SIG-M5 treated with dmso at 0.1 percent for 504 hours (cell line): ENCODE data around the gene FCHO2.

Experiments
- DNase-seq: peaks from one replicate; lab custom pipeline; 2025; ENCODE audit not compliant: unreplicated experiment; lab: John Stamatoyannopoulos, UW

Gene FCHO2

GRCh38 chr5:73106335-73106734 is 150.5 kb downstream of the FCHO2 start:
- no peak for DNase-seq

DNA sequence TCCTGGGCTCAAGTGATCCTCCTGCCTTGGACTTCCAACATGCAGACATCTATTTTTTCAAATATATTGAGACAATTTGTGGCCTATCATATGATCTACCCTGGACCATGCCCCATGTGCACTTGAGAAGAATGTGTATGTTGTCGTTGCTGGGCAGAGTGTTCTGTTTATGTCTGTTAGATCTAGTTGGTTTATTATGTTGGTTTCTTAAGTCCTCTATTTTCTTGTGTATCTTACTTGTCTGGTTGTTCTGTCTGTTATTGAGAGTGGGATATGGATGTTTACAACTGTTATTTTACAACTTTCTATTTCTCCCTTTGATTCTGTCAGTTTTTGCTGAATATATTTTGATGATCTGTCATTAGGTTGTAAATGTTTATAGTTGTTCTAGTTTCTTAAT is 154.3 kb downstream of the FCHO2 start:
- no peak for DNase-seq

- no peak for DNase-seq
These were observed 155.7 kb downstream of the FCHO2 start for GRCh38 chr5:73111536-73111935.

DNA sequence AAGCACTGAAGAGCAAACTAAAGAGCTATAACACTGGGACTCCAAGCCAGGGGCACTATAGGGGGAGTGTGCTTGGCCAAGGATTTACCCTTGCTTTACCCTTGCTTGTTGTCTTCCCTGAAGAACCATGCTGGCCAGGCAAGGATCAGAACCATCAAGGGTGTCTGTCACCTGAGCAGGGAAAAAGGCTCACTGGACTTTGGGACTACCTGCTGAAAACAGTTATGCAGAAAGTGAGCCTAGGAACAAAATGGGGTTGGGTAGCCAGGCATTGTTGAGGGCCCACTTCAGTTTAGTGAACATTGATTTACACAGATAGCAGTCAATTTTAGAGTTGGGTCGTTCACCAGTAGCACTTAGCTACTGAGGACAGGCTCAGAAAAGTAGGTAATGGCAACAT is 156.5 kb downstream of the FCHO2 start:
- DNase-seq, result no peak

- DNase-seq, result no peak
These were observed 158.3 kb downstream of the FCHO2 start for GRCh38 chr5:73114044-73114688.

GRCh38 chr5:73115399-73116051 is 159.7 kb downstream of the FCHO2 start:
- DNase-seq, result no peak

DNA sequence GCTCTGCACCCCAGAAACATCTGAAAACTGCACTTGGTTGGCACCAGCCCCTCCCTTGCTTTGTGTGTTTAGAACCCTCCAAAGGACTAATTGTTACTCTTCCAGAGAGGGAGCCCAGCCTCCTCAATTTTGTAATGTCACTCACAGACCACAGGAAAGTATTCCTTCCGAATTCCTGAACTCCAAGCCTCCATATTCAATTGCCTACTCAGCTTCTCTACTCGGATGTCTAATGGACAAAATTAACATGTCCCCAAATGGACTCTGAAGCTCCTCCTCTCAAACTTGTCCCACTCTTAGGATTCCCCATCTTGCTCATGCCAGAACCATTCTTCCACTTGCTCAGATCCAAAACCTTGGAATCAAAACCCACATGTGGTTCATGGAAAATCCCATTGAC is 160.7 kb downstream of the FCHO2 start:
- no peak for DNase-seq

DNA sequence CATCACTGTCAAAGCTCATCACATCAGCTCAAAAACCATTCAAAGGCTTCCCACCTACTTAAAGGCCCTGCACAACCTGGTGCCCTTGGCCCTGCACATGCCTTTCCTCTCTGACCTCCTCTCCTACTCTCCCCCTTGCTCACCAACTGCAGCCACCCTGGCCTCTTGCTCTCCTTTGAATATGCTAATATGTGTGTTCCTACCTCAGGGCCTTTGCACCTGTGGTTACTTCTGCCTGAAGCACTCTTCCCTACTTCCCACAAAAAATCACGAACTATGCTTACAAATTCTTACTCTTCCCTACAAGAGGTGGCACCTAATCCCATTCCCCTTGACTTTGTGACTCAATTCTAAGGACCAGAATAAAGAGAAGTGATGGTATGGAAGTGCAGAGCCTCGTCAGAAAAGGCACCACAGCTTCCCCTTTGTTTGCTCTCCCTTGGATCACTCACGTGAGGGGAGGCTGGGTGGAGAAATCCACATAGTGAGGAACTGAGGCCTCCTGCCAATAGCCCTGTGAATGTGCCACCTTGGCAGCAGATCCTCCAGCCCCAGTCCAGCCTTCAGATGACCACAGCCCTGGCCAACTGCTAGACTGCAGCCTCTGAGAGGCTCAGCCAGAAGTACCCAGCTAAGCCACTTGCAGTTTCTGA is 161.4 kb downstream of the FCHO2 start:
- peak; percentile 38 for DNase-seq

DNA sequence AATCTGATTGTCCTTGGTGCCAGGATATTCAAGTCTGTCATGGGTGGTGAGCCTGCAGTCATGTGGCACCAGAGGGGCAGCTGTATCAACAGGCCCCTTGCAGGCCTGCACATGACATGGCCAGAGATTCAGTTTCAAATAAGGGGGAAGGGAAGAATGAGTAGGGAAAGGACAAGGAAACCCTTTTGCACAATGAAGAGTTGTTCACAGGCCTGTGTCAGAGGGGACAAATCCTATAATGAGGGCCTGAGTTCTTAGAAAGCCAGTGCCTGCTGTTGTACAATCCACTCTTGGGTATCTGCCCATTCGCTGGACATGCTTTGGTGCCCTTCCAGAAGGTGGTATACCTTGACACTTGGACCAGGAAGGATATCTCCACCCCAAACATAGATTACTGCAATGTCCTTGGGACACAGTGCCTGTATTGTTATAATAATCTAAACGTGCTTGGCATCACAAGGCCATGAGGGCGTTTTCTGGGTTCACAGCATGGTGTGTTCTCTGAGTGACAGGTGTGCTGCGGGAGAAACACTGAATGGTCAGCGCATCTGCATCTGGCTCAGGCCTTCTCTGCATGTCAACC is 162.6 kb downstream of the FCHO2 start:
- DNase-seq, result no peak

DNA sequence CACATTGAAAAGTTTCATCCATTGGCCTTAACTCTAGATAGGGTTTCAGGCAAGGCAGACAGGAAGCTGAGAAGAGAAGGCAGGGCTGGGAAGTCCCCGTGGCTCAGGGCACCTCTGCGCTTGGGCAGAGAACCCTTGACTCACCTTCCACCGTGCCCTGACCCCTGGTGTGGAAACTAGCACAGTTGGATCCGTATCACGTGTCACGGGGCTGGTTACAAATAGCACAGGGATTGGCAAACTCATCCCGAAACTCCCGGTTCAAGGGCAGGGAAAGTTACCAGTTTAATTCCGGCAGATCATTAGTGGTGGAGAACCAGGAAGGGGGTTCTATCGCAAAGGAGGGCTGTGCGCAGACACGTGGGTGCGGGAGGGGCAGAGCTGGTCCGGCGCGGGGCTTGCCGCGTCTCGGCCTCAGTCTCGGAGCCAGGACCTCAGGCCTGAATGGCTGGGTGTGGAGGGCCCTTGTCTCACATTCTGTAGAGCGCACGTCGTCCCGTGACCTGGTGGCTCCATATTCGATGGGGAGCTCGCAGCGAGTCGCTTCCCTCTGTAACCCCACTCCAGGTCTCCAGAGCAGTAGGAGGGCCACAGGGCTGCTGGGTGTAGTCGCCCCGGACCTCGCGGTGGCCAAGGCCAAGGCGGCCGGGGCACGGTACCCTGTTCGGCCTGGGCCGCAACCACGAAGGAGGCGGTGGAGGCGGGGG is 163.8 kb downstream of the FCHO2 start:
- DNase-seq, result no peak

DNA sequence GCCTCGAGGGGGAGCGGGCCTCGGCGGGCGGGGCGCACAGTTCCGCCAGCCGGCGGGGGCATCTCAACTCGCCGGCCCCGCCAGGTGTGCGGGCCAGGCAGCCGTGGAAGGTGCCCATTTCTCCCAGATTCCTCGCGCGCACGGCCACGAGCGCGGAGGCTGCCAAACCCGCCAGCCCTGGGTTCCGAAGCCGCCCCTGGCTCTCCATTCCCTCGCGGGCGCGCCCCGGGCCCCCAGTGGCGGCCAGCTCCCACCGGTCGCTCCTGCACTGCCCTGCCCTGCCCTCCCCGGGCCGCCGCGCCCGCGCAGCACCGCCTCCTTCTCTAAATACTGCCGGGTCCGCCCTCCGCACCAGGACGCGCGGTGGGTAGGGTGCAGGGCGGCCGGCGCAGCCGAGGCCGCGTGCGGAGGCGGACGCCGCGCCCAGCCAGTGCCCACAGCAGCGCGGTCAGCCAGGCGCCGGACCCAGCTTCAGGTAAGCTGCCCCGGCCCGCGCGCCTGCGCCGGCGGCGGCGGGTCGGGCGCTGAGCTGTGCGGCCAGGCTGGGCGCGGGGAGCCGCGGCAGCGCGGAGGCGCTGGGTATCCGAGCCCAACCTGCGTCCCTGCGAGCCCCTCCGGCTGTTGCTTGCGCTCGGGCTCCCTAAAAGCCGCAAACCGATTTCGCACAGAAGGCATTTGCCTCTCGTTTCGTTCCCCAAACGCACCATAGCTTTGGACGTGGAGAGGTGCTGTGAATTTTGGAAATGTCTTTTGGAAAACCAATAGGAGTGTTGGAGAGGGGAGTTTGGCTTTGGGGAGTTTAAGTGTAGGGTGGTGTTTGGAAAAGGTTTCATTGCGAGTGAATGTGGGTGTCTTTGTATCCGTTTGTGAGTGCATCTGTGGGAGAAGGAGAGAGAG is 164.6 kb downstream of the FCHO2 start, which contains the start of gene TMEM171:
TSS of gene TMEM171 (plus strand) at position 354 of the 897 bp plus-strand sequence. CDS start 2,799 bp downstream, outside the sequence.
- DNase-seq, result no peak

DNA sequence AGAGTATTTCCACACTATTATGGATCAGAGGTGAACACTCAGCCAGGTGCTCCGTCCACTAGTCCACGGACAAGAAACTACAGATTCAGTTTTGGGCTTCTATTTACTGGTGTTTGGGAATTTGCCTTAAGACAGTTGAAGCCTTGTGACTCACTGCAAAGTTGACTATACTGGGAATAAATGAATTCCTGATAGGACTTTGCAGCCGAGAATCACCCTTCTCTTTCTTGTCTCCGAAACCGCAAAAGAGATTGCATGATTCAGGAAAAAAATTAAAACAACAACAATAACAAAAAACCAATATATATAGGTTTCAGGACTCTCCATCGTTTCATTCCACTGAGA is 165.2 kb downstream of the FCHO2 start:
- DNase-seq, result no peak

- DNase-seq, result no peak
These were observed 167.3 kb downstream of the FCHO2 start for GRCh38 chr5:73122875-73123810.

GRCh38 chr5:73125289-73125688 is 169.4 kb downstream of the FCHO2 start:
- no peak for DNase-seq

GRCh38 chr5:73126381-73126780 is 170.5 kb downstream of the FCHO2 start:
- no peak for DNase-seq

DNA sequence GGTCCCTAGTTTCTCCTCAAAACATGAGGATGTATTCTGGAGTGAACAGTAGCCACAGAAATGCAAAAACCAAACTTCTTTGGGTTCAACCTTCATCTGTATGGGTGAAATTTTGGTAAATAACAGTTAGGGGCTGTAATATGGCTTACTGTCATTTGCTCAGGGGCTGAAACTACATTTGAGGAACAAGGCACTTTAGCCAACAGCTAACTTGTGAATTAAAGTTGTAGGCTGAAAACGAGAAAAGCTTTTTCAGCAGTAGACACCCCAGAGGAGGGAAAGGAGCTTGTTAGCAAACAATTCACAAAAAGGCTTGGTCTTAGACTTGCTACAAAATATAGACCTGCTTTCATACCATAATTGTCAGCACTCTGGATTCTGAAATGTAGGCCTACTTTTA is 171.1 kb downstream of the FCHO2 start:
- DNase-seq, result no peak

- no peak for DNase-seq
These were observed 173.3 kb downstream of the FCHO2 start for GRCh38 chr5:73129143-73129542.

DNA sequence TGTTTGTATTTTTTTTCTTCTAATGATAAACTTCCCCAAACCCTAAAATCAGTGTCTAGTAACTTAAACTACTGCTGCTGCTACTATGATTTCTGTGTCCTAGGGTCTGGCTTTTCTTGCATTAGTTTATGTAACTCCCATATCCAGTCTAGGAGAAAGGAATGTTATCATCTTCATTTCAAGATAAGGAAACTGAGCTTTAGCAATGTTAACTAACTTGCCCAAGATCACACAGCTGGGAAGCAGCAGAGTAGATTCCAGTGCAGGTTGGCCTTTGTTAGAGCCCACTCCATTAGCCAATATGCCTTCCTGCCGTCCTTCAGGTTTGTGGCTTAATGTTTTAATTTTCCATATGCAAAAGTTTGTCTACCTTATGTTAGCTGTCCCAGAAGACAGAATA is 175.0 kb downstream of the FCHO2 start:
- DNase-seq, result no peak

DNA sequence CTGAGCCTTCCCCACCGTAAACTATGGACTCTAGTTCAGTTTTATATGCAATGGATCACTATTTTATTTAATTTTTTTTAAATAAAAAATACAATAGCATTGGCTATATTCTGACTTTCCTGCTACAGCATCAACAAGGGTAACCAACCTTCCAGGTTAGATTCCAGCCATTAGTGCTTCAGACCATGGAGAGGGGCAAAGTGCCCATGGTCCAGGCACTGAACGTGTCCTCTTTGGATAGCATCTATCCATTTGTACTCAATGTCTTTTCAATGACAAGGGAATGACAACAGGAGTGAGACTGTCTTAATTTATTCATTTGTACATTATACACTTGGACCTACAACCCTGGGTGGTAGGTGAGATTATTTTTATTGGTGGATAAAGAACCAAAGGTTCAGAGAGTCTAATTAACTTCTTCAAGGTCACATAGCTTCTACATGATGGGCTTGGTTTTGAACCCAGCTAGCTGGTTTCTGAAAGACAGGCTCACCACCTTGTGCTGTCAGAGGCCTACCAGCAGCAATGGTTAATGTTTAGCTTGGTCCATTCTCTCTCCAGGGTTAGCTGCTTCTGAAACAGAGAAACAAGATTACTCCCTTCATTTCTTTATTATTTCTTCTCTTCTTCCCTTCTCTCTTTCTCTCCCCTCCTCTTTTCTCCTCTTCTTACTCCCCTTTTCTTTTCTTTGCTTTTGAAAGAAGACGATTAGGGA is 176.0 kb downstream of the FCHO2 start:
- no peak for DNase-seq
